SHP77 treated with DMSO at 0.1 percent for 48 hours (cell line): ENCODE measurements around the gene OPA3.
"Not testable (repeated sequence)": the region's sequence is repeated elsewhere in the genome, so short reads cannot be mapped to it uniquely, and the experiment has no call there.

Experiments used
- DNase-seq: peaks from one replicate; lab custom pipeline; 2025; lab: John Stamatoyannopoulos, UW

OPA3 gene

DNA sequence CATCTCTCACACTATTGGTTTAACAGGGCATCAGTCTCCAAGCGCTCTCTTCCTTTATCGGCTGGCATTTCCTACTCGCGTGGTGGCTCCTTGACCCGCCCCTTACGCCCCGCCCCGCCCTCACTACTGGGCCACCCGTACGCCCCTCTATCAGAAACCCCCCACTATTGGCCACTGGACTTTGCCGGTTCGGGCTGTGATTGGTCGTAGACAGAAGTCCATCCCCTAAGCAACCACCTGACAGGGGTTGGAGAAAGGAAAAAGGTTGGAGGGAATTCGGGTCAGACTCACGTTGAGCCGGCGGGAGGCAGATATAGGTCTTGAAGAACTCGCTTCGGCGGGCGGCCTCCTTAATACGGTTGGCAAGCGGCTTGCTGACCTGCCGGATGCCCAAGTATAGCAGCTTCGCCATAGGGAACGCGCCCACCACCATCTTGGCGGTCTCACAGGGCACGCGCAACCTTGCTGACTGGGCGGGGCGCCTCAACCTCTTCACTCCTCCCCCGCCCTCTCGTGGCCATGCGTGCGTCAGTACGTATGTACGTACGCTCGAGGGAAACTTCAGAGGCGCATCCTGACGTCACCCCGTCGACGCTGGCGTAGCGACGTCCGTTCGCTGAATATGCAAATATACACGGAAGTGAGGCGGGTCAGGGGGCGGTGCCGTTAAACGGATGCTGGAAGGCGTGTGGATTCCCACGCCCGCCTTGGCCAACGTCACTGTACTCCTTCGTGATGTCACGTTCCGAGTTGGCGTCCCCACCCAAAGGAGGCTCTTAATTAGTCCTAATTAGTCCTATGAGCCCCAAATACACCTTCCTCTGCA, at the start of gene OPA3:
OPA3 (minus strand) TSS at position 471 of the 826 bp plus-strand sequence; CDS start at position 433, 38 bp downstream.
- DNase-seq = peak; percentile 97

DNA sequence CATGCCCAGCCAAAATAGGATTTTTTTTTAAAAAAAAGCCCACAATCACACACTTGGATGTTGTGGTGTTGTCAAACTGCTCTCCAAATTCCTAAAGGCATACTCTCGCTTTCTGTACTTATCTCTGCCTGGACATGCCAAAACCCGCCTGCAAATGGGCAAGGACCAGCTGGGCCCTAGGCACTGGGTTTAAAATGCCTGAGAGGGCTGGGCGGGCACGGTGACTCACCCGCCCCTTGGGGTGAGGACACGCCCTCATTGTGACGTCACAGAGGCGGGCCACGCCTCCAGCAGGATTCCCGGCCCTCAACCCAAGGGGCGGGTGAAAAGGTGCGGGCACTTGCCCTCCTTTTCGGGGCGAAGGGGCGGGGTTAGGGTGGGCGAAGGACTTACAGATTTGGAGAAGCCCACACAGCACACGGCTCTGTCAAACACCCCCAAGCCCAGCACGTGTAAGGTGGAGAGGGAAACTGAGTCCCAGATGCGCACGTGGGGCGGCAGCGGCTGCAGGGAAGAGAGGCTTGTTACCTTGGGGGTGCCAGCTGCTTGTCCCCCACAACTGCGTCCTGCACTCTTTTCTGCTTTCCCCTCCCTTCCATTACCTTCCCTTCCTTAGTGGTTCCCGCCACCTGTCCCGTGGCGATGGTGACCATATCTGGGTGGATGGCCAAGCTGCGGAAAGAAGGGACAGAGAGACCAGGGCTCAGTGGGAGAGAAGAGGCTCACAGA, 48.0 kb upstream of the OPA3 start:
- DNase-seq = peak; percentile 13

DNA sequence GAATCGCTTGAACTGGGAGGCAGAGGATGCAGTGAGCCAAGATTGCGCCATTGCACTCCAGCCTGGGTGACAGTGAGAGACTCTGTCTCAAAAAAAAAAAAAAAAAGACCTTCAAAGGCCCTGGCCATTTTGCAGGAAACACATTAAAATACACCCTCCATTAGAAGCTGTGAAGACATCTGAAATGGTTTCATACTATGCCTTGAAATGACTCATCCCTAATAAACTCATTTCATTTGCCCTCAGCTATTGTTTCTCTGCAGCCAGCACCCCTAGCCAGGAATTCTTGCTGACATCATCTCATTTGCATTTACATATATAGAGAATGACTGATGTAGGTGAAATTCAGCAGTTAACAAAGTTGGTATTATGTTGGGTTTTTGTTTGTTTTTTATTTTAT, 45.9 kb upstream of the OPA3 start:
- DNase-seq = no peak

DNA sequence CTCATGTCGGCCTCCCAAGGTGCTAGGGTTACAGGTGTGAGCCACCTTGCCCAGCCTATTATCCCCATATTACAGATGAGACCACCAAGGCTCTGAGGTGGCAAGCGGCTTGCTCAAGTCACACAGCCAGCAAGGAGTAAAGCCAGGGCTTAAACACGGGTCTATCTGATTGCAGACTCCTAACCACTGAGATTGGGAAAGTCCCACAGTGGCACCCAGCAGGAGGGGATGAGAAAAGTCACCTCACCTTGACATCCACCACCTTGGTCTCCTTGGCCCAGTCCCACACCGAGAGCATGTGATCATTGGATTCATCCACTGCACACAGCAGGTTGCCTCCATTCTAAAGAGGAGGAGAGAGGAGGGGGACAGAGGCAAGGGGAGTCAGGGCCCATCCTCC, 45.1 kb upstream of the OPA3 start:
- DNase-seq = no peak

DNA sequence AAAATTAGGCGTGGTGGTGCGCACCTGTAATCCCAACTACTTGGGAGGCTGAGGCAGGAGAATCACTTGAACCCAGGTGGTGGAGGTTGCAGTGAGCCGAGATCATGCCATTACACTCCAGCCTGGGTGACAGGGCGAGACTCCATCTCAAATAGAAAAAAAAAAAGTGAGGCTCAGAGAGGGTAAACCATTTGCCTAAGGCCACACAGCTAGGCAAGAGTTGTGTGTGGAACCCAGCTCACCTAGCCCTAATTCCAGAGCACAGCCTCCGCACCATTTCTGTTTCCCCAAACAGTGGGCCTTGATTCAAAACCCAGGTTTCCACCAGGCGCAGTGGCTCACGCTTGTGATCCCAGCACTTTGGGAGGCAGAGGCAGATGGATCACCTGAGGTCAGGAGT, 43.6 kb upstream of the OPA3 start:
- DNase-seq = not testable (repeated sequence)

DNA sequence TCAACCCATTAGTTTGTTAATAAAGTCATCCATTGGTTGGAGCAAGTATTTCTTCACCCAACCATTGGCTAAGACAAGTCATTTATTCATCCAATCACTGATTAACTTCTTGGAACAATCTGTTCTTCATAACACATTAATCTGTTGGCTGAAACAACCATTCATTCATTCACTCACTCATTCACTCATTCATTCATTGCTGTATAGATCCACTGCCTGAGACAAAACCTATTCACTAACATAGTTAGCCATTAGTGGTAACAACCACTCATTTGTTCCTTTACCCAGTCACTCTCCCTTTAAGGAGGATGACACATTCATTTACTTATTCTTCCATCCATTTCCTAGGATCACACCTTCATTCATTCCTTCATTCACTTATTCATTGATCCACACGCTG, 39.4 kb upstream of the OPA3 start:
- DNase-seq = no peak

DNA sequence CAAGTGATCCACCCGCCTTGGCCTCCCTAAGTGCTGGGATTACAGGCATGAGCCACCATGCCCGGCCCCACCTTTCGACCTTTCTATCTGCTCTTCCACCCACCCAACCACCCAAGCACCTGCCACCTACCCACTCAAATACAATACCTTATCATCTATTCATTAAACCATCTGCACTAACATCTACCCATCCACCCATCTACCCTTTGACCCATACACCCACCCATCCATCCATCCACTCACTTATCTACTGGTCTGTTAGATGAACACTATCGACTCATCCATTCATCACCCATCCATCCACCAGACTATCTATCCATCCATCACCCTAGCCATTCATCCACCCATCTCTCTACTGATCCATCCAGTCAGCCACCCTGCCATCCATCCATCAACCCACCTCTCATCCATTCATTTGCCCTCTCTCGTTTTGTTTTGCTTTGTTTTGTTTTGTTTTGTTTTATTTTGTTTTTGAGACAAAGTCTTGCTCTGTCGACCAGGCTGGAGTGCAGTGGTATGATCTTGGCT, 37.4 kb upstream of the OPA3 start:
- DNase-seq = no peak

DNA sequence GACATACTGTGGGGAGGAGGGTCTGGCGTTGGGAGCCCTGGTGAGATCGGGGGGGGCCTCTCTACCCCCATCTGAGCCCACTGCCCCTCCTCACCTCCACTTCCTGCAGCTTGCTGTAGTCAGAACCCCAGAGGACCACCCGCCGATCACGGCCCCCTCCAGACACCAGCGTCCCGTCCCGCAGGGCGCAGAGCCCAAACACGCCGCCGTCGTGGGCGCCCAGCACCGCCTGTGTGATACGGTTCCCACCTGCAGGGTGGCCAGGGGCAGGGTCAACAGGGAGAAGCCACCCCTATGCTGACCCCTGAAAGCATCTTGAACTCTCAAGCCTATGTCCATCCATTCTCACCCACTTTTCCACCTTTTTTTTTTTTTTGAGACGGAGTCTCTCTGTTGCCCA, 36.8 kb upstream of the OPA3 start:
- no peak for DNase-seq

DNA sequence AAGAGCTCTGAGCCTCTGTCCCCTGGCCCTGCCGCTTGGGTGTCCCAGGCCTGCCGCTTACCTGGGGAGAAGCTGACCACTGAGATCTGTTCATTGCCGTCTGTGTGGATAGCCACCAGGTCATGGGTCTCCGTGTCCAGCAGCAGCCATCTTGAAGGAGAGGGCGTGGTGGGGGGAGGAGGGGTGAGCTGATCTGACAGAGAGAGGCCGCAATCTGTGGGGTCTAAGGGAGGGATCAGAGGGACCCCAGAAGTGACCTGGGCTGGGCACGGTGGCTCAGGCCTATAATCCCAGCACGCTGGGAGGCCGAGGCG, 32.1 kb upstream of the OPA3 start:
- DNase-seq = no peak

DNA sequence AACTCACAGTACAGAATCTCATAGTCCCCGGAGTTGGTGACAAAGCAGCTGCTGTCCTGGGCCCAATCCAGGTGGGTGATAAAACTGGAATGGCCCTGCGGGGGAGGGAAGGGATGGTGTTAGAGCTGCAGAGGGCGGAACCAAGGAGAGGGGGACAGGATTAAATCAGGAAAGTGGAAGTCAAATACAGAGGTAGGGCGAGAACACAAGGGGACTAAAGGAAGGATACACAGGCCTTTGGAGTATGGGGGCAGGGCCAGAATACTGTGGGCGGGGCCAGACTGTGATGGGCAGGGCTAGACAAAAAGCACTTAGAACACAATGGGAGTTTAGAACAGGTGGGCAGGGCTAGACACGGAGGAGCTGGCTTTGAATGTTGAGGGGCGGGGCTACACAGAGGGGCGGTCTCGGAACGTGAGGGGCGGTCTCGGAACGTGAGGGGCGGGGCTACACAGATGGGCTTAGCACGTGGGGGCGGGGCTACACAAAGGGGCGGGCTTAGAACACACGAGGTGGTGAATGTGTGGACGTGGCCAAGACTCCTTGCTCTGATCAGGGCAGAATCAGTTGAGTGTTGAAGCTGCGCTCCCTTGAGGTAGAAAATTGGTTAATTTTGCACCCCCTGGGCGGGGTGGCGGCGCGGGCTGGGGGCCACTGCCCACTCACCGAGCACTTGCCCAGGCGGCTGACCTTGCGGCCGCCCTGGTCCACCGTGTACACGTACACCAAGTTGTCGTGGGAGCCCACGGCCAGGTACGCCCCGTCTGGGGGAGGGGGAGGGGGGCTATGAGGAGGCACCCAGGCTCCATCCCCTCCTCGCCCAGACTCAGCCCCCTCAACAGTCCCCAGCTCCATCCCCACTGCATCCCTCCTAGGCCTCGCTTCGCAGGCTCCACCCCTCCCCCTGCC, 31.4 kb upstream of the OPA3 start:
- peak; percentile 65 for DNase-seq

DNA sequence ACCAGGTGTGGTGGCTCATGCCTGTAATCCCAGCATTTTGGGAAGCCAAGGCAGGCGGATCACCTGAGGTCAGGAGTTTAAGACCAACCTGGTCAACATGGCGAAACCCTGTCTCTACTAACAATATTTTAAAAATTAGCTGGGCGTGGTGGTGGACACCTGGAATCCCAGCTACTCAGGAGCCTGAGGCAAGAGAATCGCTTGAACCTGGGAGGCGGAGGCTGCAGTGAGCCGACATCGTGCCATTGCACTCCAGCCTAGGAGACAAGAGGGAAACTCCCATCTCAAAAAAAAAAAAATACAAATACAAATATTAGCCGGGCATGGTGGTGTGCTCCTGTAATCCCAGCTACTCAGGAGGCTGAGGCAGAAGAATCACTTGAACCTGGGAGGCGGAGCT, 30.5 kb upstream of the OPA3 start:
- not testable (repeated sequence) for DNase-seq

DNA sequence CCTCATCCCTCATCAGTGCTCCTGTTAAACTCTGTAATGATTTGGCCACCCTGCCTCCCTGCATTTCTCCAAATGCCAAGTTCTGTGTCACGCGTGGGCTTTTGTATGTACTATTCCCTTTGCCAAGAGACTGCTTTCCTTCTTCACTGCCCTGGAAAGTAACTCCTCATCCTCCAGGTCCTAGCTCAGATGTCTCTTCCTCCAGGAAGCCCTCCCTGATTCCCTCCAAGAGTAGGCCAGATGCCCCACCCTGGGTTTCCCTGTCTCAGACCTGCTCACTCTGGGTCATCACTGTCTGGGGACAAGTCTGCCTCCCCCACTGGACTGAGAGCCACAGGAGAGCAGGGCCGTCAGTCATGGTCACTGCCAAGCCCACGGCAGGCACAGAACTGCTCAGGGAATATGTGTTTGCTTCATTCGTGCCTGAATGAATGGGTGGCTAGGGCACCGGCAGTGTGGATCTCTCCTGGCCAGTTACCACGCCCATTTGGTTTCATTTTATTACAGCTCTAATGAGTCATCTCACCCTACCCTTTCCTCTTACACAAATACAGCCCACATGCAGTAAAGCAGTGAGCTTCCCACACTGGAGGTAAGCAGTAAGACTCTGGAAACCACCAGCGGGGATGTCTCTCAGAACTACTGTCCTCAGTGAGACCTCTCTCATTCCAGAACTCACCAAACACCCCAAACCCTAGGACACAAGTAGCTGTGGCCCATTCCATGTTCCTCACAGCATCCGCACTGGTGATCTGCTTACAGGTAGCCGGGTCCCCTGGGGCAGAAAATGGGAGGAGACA, 29.5 kb upstream of the OPA3 start:
- DNase-seq = no peak

DNA sequence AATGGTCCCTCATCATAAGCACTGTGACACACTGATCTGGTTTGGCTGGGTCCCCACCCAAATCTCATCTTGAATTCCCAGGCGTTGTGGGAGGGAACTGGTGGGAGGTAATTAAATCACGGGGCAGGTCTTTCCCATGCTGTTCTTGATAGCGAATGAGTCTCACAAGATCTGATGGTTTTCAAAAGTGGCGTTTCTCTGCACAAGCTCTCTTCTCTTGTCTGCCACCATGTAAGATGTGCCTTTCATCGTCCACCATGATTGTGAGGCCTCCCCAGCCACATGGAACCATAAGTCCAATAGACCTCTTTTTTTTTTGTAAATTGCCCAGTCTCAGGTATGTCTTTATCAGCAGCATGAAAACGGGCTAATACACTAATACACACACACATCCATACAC, 24.3 kb upstream of the OPA3 start:
- no peak for DNase-seq

DNA sequence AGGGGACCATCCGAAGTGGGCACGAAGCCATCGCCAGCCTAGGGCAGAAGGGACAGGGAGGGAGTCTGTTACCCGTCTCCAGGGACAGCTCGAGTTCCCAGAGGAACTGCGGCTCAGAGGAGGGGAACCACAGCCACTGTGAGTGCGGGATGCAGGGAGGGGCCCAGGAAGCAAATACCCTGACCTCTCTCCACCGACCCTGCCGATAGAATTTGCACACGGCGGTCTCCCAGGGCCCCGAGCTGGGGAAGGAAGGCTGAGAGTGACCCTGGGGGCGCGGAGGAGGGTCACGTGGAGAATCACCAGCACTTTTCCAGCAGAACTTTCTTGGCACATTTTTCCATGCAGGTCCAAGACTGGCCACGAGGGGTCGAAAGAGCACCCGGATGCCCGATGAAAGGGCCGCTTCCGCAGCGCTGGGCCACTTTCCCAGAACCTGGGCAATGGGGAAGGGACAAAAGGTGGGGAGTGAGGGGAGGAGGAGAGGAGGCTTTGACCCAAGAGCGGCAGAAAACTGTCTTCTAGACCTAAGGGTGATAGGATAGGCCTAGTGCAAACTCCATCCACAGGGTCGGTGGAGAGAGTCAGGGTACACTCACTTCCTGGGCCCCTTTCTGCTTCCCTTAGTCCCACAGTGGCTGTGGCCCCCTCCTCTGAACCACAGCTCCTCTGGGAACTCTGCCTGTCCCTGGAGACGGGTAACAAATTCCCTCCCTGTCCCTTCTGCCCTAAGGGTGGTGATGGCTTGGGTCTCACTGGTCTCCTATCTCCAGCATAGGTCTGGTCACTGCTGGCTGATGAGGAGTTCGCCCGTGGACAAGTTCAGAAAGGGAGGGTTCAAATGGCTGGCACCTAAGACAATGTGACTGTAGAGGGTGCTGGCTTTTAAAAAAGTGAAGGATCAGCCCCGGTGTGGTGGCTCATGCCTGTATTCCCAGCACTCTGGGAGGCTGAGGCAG, 22.7 kb upstream of the OPA3 start:
- peak; percentile 59 for DNase-seq

DNA sequence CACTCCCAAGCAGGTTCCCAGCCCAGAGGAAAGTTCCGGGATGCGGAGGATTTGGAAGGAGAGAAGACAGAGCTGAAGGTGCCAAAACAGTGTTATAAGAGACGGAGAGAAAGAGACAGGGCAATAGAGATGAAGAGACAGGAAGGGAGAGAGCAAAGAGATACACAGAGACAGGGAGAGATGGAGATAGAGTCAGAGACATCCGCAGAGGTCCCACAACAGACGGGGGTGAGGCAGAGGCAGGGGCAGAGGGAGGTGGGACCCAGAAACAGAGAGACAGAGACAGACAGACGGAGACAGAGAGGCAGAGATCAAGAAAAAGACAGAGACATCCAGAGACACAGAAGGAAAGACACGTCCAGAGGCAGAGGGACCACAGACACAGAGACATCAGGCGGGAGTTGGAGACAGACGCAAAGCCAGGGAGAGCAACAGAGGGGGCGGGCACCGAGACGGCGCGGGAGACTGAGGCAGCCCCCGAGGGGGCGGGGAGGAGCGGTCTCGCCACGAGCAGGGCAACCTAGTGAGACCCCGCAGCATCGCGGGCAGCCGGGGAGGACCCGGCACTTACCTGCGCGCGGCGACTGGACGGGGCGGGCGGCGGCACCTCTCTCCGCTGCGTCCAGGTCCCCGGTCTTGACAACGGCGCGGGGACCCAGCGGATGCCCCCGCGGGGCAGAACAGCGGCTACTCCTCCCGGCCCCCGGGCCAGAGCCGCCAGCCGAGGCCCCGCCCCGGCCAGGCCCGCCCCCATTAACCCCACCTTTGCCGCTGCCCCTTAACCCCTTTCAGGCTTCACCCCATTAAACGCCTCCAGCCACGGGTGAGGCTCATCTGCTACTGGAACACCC, 17.1 kb upstream of the OPA3 start, which contains the start of gene GPR4:
GPR4 (minus strand) TSS at position 689 of the 851 bp plus-strand sequence. CDS start 10,346 bp downstream, outside the sequence.
- DNase-seq = no peak

DNA sequence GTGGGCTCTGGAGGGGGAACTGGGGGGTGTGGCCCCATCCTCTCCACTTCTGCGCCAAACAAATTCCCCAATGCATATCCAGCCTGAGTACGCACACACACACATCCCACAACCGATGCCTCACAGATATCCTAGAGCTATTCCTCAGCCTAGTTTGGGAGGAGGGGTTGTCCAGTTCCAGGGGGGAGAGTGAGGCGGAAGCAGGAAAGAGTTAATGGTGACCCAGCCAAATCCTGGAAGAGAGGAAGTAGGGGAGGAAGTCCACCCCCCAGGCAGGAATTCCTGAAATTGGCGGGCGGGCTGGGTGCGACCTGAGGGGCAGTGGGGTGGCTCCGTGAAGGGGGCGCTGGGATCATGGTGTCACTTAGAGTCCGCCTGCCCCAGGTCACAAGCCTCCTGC, 16.5 kb upstream of the OPA3 start:
- no peak for DNase-seq

DNA sequence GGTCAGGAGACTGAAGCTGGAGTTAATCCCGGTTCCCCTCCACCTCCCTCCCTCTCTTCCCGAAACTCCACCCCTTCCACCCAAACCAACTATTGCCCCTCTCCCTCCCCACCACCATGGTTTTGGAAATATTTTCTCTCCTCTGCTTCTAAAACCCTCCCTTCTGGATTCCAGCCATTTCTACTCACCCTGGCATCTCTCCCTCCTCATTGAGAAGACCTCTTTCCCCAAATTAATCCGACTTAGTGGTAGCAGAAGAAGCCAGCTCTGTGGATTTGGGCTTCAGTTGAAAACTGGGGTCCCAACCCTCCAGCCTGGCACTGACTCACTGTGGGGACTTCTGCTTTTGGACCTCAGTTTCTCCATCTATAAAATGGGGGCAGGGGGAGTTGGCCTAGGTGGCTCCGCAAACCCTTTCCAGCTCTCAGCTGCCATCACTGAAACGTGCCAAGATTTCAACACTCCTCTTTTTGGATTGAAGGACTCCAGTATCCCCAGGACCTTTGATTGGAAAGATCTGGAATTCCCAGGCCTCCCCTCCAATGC, 15.8 kb upstream of the OPA3 start:
- DNase-seq = no peak

DNA sequence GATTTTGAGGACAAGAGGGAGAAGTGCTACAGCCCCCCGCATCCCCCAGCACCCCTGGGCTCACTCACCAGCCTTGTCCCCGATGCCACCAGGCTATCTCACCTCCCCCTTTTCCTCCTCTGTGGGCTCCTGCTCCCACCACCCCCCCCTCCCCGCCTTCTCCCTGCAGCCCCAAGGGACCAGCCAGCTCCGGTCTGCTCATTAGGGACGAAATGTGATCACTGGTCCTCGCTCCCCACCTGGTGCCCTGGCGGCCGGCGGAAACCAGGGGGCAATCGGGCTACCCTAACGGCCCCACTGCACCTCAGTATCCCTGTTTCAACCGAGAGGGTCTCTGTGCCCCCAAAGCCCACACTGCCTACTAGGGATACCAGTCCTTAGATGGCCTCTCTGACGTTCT, 14.7 kb upstream of the OPA3 start:
- no peak for DNase-seq
